GM19324 (cell line): ENCODE data around the gene DLG2.
A peak's percentile ranks its signal among the peaks of the same experiment; 100 is the strongest.

Source experiments
- ATAC-seq: cut with Tn5 transposase; IDR thresholded peaks from one replicate; pipeline ENCODE4 v1.9.1; 2021; ENCODE audit warnings: mild to moderate bottlenecking, moderate library complexity; ENCODE audit not compliant: unreplicated experiment, low FRiP score

The DLG2 gene

GRCh38 chr11:84022201-84022600 lies 1604.9 kb downstream of the DLG2 start:
- no peak for ATAC-seq

DNA sequence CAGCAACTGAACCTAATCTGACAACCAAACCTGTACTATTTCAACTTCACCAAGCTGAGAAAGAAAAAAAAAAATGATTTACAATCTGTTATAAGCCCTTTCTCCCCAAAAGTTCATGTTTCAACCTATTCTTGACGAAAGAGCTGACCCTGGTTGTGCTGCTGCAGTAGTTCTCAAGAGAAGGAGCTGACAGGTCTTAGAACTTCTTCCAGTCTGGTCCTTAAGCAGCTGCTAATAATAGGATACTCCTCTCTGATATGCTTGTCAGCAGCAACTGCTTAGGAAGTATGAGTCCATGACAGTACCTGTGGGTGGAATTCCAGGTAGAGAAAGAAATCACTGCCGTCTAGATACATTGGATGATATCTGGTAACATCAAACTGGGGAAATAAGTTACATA lies 1605.9 kb downstream of the DLG2 start:
- no peak for ATAC-seq

- no peak for ATAC-seq
These were observed 1607.5 kb downstream of the DLG2 start for GRCh38 chr11:84019571-84020194.

DNA sequence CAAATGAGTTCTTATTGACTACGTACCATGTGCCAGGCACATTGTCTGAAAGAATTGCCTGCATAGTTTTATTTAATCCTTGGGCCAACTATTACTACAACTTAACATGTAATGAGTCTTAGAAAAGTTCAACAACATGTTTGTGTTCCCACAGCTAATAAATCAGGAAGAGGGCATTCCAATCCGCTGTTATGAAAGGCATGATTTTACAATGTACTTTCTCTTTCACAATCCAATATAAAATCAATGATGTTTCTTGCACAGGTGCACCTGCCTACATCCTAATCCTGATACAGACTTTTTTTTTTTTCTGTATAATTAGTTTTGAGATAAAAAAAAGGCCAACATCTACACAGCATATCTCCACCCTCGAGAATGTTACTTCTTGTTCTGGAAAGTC lies 1612.6 kb downstream of the DLG2 start:
- no peak for ATAC-seq

DNA sequence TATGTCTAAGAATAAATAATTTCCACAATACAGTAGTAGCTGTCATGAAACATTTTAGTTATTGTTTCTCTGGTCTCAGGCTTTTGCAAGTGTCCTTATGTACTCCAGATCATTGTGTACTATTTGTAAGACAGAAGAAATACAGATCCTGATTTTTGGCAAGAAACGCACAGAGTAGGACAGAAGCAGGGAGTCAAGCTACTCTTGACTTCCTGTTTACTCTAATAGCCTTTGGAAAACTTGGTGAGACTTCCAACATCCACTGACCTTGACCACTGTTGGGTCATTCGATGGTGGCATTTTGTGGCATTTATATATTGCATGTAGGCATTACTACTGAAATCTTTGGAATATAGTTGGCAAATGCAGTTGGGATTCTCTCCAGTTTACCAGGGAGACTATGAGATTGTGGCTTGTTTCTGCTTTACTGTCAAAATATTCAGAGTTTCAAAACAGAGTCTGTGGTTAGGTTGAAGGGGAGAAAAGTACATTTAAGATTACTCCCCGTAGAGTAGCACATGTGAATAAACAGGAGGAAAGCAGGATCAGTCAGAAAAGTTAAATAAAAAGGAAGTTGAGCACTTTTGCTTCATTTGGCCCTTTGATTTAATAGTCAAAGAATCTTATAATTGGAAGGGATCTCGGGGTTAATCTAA lies 1614.8 kb downstream of the DLG2 start:
- ATAC-seq = no peak

- ATAC-seq = no peak
These were observed 1624.0 kb downstream of the DLG2 start for GRCh38 chr11:84003181-84003580.

- ATAC-seq = no peak
These were observed 1628.2 kb downstream of the DLG2 start for GRCh38 chr11:83998921-83999320.

DNA sequence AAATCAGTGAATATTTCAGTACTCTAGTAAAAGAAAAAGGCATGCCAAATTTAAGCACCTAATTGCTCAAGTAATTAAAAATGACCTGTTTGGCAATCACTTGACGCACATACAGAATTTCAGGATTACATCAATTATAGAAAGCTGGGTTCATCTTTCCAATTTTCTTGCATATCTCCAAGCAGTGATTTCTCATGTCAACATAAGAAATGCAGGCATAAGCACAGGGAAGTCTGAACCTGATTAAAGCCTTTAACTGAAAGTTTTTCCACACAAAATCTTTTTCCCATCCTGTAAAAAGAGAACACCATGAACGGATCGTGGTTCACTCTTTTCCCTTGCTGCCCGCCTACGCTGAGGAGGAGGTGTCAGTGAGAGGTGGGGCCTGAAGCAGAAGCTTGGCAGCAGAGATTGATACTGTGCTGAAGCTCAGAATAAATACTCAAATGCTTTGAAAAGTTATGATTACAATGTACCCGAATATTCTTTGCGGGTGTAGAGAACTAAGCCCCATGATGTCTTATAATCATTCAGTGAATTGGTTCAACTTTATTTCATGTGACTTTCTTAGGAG lies 1636.9 kb downstream of the DLG2 start:
- no peak for ATAC-seq

- no peak for ATAC-seq
These were observed 1644.3 kb downstream of the DLG2 start for GRCh38 chr11:83982825-83983224.

DNA sequence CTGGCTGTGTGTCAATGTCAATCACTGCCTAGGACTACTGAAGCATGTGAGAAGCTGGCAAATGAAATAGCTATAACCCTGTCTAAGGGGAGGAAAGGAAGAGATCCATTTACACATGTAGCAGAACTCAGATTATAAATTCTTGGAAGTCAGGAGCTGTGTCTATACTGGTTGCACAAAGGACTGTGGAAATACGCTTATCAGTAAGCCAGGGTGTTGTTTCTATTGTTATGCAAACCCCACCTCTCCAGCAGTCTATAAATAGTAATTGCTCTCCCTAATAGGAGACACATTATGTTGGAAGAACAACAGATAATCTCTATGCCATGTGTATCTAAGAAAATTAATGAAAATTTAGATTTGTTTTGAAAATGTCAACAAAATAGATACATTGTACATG lies 1647.6 kb downstream of the DLG2 start:
- ATAC-seq = no peak

DNA sequence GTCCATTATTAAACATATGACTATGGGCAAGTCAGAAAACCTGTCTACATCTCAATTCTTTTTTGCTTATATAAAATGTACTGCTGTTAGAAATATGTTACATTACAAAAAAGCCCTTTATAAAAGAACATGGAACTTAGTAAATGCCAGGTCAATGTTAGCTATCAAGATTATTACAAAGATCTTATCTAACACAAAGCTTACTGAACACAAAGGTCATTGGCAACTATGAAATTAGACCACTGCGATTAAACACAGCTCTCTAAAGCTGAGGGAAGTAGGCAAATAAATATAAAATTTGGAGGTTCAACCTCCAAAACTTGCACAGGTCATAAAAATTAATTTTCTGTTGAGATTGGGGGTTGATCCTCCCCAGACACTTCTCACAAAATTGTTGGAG lies 1648.2 kb downstream of the DLG2 start:
- no peak for ATAC-seq

- no peak for ATAC-seq
These were observed 1651.1 kb downstream of the DLG2 start for GRCh38 chr11:83976086-83976485.

DNA sequence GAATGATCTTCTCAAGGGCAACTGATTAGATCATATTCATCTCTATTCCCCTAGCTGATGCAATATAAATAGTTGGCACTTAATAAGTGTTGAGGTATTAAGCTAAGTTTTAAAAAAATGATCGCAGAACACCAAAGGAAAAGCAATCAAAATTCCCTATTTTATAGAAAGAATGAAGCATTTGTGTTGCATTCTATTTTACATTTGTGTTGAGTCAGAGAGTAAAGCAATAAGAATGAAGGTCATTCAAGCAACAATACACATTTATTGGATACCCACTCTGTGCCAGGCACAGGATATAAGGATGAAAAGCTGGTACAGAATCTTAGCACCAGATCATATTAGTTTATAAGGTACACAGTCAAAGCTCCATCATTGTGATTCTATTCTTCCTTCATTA lies 1654.6 kb downstream of the DLG2 start:
- ATAC-seq = no peak

GRCh38 chr11:83971063-83971462 lies 1656.1 kb downstream of the DLG2 start:
- ATAC-seq = no peak

DNA sequence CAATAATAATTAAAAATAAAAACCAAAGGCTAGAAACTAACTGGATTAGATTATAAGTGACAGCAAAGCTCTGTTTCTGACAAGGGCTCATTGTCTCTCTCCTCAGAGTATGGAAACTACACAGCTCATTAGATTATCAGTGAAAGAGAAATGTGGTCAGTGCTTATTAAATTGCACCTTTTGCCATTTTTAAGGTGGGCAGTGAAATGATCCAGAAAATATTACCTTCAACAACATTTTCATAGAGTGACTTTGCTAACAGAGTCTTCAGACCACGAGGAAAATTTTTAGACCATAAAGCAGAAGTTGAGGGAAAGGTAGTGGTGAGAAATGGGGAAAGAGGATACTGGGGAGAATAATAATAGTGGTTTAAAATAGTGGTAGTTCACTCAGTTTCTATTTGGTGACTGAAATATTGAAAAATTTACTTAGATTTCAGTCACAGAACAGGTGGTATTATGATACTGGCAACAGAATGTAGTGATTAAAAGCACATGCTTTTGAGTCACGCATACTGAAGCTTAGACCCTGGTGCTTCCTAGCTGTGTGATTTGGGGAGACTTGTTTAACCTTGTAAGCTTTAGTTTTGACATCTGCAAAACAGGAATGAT lies 1657.0 kb downstream of the DLG2 start:
- peak; percentile 79 for ATAC-seq

DNA sequence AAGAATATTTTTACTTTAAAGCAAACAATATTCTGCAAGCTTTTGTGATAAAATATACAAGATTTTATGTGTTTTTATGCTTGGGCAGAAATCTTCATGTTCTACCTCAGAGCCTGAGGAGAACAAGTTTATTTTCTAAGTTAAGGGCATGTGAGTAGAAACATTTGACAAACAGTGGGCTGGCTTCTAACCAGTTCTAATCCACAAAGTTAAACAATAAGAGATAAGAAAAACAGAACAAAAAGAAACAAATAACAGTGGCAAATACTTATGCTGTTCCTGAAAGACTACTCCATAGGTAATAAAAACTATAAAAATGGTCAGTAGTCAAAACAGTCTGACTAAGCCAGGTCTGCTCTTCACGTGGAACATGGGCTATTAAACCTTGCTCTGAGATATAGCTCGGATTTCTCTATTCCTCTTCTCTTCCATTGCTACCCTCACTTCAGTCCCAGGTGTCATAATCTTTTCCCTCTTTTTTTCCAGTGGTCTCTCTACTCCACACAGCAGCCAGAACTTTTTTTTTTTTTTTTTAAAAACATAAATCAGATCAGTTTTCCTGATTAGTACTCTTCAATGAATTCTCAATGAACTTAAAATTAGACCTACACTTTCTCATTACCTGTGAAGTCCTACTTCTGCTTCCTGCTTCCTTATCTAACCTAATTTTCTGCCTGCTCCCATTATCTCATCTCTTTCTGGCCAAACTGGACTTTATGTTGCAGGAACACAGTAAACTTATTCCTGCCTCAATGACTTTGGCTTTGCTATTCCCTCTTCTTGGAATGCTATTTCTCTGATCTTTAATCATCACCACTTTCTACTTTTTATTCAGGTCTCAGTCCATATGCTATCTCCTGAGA lies 1669.9 kb downstream of the DLG2 start:
- ATAC-seq = no peak

- no peak for ATAC-seq
These were observed 1670.9 kb downstream of the DLG2 start for GRCh38 chr11:83956119-83956697.

GRCh38 chr11:83954780-83955179 lies 1672.4 kb downstream of the DLG2 start:
- ATAC-seq = no peak

- no peak for ATAC-seq
These were observed 1675.6 kb downstream of the DLG2 start for GRCh38 chr11:83951521-83951920.

DNA sequence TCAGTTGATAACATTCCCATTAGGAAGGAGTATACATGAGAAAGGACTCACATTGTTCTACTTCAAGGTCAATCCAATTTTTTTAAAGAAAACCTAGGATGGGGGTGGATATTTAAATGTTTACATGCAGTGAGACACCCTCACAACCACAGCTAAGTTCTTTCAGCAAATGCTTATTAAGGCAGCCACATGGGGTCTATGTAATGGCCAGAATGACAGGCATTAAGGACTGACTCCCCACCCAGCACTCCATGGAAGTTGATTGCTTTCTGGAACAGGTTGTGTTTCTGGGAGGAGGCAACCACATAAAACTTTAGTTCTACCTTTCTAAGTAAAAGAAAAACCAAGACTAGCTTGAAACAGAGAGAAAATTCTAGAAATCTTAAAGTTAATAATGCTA lies 1678.9 kb downstream of the DLG2 start:
- ATAC-seq = no peak
